SU-DHL-6 (cell line): ENCODE measurements around the gene ZWILCH.
A peak's percentile ranks its signal among the peaks of the same experiment; 100 is the strongest.
"Not testable (repeated sequence)": the region's sequence is repeated elsewhere in the genome, so short reads cannot be mapped to it uniquely, and the experiment has no call there.

Source experiments
- H2AFZ ChIP-seq: fragments of 200-600 bp; sonication (generic); 2 replicates; pipeline ENCODE4 v1.6.1; 2014; ENCODE audit warnings: low read depth, mild to moderate bottlenecking, moderate library complexity, mixed read lengths, antibody characterized with exemption, low read length; ENCODE audit not compliant: severe bottlenecking
- H3F3A ChIP-seq: fragments of 200-600 bp; shearing (Covaris generic); 2 replicates; pipeline ENCODE4 v1.6.0; 2016; ENCODE audit warnings: antibody characterized with exemption, mild to moderate bottlenecking; ENCODE audit not compliant: insufficient read depth
- H3K27ac ChIP-seq: fragments of 200-600 bp; sonication (generic); 2 replicates; pipeline ENCODE4 v1.5.1; 2016; ENCODE audit warnings: low read depth, mild to moderate bottlenecking, low read length, moderate library complexity, mixed read lengths
- H3K27me3 ChIP-seq: fragments of 200-600 bp; sonication (generic), shearing (Covaris generic); 2 replicates; pipeline ENCODE4 v1.6.0; 2014; ENCODE audit warnings: mild to moderate bottlenecking, low read length
- H3K36me3 ChIP-seq: fragments of 200-600 bp; sonication (generic); 2 replicates; pipeline ENCODE4 v1.6.1; 2014; ENCODE audit warnings: mild to moderate bottlenecking, low read length, mixed read lengths
- H3K4me2 ChIP-seq: fragments of 300-600, 200-600 bp; shearing (Covaris generic), sonication (generic); 2 replicates; pipeline ENCODE4 v1.6.0; 2014; ENCODE audit warnings: low read length, low read depth, mild to moderate bottlenecking; ENCODE audit not compliant: poor library complexity, severe bottlenecking
- H3K4me3 ChIP-seq: fragments of 200-600 bp; sonication (generic); 2 replicates; pipeline ENCODE4 v1.5.1; 2014; ENCODE audit warnings: antibody characterized with exemption, low read length, mild to moderate bottlenecking, mixed read lengths; ENCODE audit not compliant: insufficient read depth, poor library complexity, severe bottlenecking
- H3K79me2 ChIP-seq: fragments of 200-600 bp; sonication (generic); 2 replicates; pipeline ENCODE4 v1.6.1; 2014; ENCODE audit warnings: mild to moderate bottlenecking, low read length, moderate library complexity; ENCODE audit not compliant: insufficient read depth
- H3K9ac ChIP-seq: fragments of 200-600 bp; sonication (generic); 2 replicates; pipeline ENCODE4 v1.7.0; 2014; ENCODE audit warnings: mild to moderate bottlenecking, low read length
- H3K9me2 ChIP-seq: fragments of 200-600 bp; sonication (generic); replicated peaks from 2 replicates; pipeline ENCODE4 v1.6.1; 2014; ENCODE audit warnings: low read length; ENCODE audit not compliant: insufficient read depth
- H3K9me3 ChIP-seq: fragments of 200-600 bp; sonication (generic); 2 replicates; pipeline ENCODE4 v1.6.1; 2014; ENCODE audit warnings: low read length, mixed read lengths; ENCODE audit not compliant: insufficient read depth
- H4K20me1 ChIP-seq: fragments of 200-600 bp; sonication (generic); 2 replicates; pipeline ENCODE4 v1.6.1; 2014; ENCODE audit warnings: low read depth, mild to moderate bottlenecking, antibody characterized with exemption, low read length, moderate library complexity, mixed read lengths
- CTCF ChIP-seq: fragments of 200-600 bp; sonication (generic); IDR thresholded peaks from one replicate; pipeline ENCODE4 v1.5.1; 2017; ENCODE audit warnings: antibody characterized with exemption, mild to moderate bottlenecking, low read length, moderate library complexity; ENCODE audit not compliant: insufficient read depth, poor library complexity, severe bottlenecking
- EZH2phosphoT487 ChIP-seq: fragments of 200-600 bp; sonication (generic), shearing (Covaris generic); conservative IDR thresholded peaks from 2 replicates; pipeline ENCODE4 v1.6.1; 2018; ENCODE audit warnings: mild to moderate bottlenecking, antibody characterized with exemption, low read length, moderate library complexity, mixed read lengths

The ZWILCH gene

GRCh38 chr15:66504563-66505429 lies at the start of gene ZWILCH, which contains the start of gene RPL4:
ZWILCH (plus strand) TSS chr15:66505326; CDS start chr15:66505339, 13 bp downstream.
RPL4 (minus strand) TSS chr15:66504855; CDS start chr15:66504790, 65 bp downstream.
- peaks cover 23% of the 10 kb centered on the region for H4K20me1 ChIP-seq
- H3K9me2 ChIP-seq, result no peaks in the 10 kb centered on the region
- peak within 1 kb of the TSS; percentile 96 for H3K4me3 ChIP-seq
- peak within 1 kb of the TSS; percentile 88 for H3K27ac ChIP-seq
- H3K36me3 ChIP-seq, result peaks cover 51% of the 10 kb centered on the region
- peak within 1 kb of the TSS; percentile 98 for H3K4me2 ChIP-seq
- H3K79me2 ChIP-seq, result peaks cover 68% of the 10 kb centered on the region
- TF ChIP-seq EZH2phosphoT487, result no peak
- TF ChIP-seq CTCF, result no peak
- peaks cover 53% of the 10 kb centered on the region for H3F3A ChIP-seq
- H3K9ac ChIP-seq, result peak within 1 kb of the TSS; percentile 94
- H3K27me3 ChIP-seq, result no peaks in the 10 kb centered on the region
- H2AFZ ChIP-seq, result peak within 1 kb of the TSS; percentile 76
- H3K9me3 ChIP-seq, result no peaks in the 10 kb centered on the region

DNA sequence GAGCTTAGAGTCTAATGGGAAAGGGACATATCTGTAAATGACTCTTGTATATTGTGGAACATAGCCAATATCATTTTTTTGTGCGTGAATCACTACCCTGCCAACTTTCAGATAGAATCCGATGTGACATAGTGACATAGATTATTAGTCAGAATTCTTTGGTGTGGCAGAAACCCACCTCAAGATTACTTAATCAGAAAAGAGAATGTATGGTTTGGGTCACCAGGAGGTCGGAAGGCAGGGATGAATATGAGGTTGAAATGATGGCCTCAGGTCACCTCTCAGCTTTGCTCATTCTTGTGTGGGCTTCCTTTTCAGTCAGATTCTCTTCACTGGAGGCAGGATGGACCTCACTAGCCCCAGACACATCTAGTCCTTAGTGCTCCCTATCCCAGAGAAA lies 48.9 kb upstream of the ZWILCH start:
- Histone ChIP-seq H3K9ac (no peak overlapping the region), H2AFZ (no peak overlapping the region), H3K4me2 (peak overlapping the region; percentile 26), H3K27ac (peak overlapping the region; percentile 51), H3K36me3 (no peaks in the 10 kb centered on the region), H3K4me3 (no peak overlapping the region), H3K9me3 (no peaks in the 10 kb centered on the region), H4K20me1 (no peaks in the 10 kb centered on the region), H3K9me2 (no peaks in the 10 kb centered on the region), H3F3A (peaks cover 6% of the 10 kb centered on the region; the same call in 1 of the 2 replicates), H3K27me3 (no peaks in the 10 kb centered on the region), H3K79me2 (no peaks in the 10 kb centered on the region)
- TF ChIP-seq EZH2phosphoT487 (no peak), CTCF (no peak)

DNA sequence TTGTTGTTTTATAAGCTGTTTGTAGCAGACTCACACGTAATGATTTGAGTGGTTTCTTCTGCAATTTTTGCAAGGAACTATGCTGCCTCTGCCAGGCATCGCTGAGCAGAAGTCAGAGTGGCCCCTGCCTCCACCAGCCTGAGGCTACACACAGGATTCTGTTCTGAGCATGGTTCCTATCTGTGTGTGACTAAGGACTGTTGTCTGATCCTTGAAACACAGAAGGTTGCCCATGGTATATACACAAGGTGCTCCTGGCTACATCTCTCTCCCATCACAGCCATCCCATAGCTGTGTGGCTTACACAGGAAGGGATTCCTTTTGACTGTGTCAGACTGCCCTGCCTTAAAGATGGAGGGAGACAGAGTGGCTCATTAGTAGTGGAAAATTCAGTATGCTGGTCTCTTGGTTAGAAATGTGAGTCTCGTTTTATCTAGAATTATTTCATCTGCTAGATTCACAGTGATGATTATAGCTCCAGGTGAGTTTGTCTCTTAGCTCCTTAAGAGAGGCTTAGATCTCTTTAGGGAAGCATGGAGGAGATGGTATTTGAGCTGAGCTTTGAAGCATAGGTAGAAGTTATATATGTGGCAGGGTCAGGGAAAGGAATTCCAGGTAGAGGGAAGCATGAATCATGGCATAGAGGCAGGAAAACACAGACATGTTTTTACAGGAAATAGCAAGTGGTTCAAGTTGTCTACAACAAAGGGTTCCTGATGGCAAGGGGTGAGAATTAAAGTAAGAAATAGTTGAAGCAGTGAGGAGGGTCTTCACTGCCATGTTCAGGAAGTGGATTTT lies 45.1 kb upstream of the ZWILCH start:
- no peak overlapping the region for H3K9ac ChIP-seq
- H3K36me3 ChIP-seq, result no peaks in the 10 kb centered on the region
- H3F3A ChIP-seq, result no peaks in the 10 kb centered on the region
- TF ChIP-seq EZH2phosphoT487 (no peak), CTCF (no peak)
- H3K9me3 ChIP-seq, result no peaks in the 10 kb centered on the region
- no peak overlapping the region for H3K4me2 ChIP-seq
- H2AFZ ChIP-seq, result no peak overlapping the region
- no peaks in the 10 kb centered on the region for H3K27me3 ChIP-seq
- H3K9me2 ChIP-seq, result no peaks in the 10 kb centered on the region
- no peak overlapping the region for H3K27ac ChIP-seq
- H3K4me3 ChIP-seq, result no peak overlapping the region
- H3K79me2 ChIP-seq, result no peaks in the 10 kb centered on the region
- no peaks in the 10 kb centered on the region for H4K20me1 ChIP-seq

GRCh38 chr15:66461294-66461693 lies 43.8 kb upstream of the ZWILCH start:
- not testable (repeated sequence) for H4K20me1 ChIP-seq, H3K27me3 ChIP-seq, H3K9me3 ChIP-seq, H3K4me3 ChIP-seq, H3F3A ChIP-seq, H3K4me2 ChIP-seq, H3K9ac ChIP-seq, H3K9me2 ChIP-seq, H2AFZ ChIP-seq, H3K79me2 ChIP-seq, H3K36me3 ChIP-seq, H3K27ac ChIP-seq
